ENCODE data around the gene HTR2B.
"Not testable (repeated sequence)": the region's sequence is repeated elsewhere in the genome, so short reads cannot be mapped to it uniquely, and the experiment has no call there.

HTR2B gene

DNA sequence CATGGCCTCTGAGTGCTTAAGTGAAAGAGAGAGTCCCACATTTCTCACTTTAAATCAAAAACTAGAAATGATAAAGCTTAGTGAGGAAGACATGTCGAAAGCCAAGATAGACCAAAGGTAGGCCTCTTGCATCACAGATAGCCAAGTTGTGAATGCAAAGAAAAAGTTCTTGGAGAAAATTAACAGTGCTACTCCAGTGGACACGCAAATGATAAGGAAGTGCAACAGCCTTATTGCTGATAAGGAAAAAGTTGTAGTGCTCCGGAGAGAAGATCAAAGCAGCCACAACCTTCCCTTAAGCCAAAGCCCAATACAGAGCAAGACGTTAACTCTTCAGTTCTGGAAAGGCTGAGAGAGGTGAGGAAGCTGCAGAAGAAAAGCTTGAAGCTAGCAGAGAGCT, 36.1 kb downstream of the HTR2B start:
- DNase-seq, result no peak

GRCh38 chr2:231084565-231084964, 40.3 kb downstream of the HTR2B start:
- DNase-seq, result no peak

- no peak for DNase-seq
Measured at GRCh38 chr2:231069379-231070054, 55.3 kb downstream of the HTR2B start.

DNA sequence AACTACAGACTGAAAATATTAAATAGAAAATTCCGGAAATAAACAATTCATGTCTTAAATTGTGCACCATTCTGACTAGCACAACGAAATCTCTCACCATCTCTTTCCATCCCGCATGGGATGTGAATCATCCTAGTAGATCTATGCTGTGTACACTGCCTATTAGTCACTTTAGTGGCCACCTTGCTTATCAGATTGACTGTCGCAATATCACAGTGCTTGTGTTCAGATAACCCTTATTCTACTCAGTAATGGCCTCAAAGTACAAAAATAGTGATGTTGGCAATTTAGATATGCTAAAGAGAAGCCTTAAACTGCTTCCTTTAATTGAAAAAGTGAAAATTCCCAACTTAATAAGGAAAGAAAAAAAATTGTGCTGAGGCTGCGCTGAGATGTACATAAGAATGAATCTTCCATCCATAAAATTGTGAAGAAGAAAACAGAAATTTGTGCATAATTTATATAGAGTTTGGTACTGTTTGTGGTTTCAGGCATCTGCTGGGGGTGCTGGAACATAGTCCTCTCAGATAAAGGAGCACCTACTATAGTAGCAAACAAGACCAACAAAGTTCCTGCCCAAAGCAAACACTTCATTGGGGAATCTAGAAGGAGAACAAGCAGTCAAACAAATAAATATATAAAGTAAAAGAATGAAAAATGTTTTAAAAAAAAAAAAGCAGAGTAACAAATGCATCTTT, 56.2 kb downstream of the HTR2B start:
- DNase-seq, result no peak

- not testable (repeated sequence) for DNase-seq
Measured at GRCh38 chr2:231067531-231067930, 57.3 kb downstream of the HTR2B start.

- no peak for DNase-seq
Measured at GRCh38 chr2:231065966-231066365, 58.9 kb downstream of the HTR2B start.

DNA sequence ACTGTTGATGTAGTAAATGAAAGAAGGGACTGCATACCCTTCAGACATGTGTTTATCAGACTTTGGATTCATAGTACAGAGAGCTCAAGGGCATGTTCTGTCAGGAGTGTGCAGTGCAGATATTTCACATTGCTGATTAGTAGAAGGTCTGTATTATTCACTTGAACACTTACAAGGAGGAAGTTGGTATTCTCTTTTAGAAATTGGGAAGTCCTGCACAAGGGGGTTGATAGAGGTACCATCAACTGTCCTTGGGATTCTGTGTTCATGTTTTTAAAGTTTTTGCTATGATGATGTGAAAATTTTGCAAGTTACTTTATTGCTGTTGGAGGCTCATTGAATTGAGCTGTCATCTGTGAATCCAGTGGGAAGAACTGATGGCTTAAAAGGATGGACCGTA, 61.5 kb downstream of the HTR2B start:
- no peak for DNase-seq

DNA sequence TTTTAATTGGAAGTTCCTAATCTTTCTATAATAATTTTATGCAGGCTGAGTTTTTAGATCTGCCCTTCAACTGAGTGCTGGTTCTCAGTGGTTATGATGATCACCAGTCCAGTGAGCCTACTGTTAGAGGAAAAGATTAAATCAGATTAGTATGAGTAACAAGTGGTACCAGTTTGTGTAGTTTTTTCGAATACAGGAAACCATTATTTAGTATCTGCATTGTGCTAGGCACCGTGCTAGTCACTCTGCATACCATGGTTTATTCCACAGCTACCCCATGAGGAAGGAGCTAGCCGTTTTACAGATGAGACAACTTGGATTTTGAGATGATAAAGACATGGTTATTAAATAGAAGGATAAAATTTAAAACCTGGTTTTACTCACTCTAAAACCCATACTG, 62.1 kb downstream of the HTR2B start:
- no peak for DNase-seq

GRCh38 chr2:231059756-231060155, 65.1 kb downstream of the HTR2B start:
- no peak for DNase-seq

- DNase-seq, result no peak
Measured at GRCh38 chr2:231058761-231059550, 65.9 kb downstream of the HTR2B start.

Measured in left hindlimb (tissue), 1 donor.